ENCODE results near the gene CRB1. TPM values are rescaled to one million over a fixed set of nuclear protein-coding genes. Genes with fewer than 3 reads are reported as not detected.

Gene CRB1
- total RNA-seq, 1 experiment from 2014 or later: not detected

GRCh38 chr1:197363855-197364254, 95.8 kb downstream of the CRB1 start:
- Histone ChIP-seq H4K5ac (ENCODE audit: insufficient read length, low read depth, low read length) (no peak overlapping the region), H3K23ac (ENCODE audit: insufficient read length, low read depth, low read length) (no peak overlapping the region), H3K79me2 (ENCODE audit: insufficient read depth, low read length) (no peaks in the 10 kb centered on the region), H2BK120ac (ENCODE audit: low read depth, low read length, poor library complexity, severe bottlenecking) (no peak overlapping the region), H3K23me2 (ENCODE audit: insufficient read length, low read depth, low read length, poor library complexity, severe bottlenecking) (no peaks in the 10 kb centered on the region), H2BK5ac (ENCODE audit: insufficient read length, low read length) (no peak overlapping the region), H2BK20ac (ENCODE audit: low read depth, low read length, poor library complexity, severe bottlenecking) (no peak overlapping the region), H3K4me1 (ENCODE audit: insufficient read depth, low read length) (no peaks in the 10 kb centered on the region), H3K14ac (ENCODE audit: insufficient read depth, low read length) (no peak overlapping the region; the same call in 1 of the 2 replicates), H4K8ac (replicated peaks; ENCODE audit: insufficient read length, low read depth, low read length) (no peak overlapping the region), H2BK12ac (ENCODE audit: insufficient read length, low read depth, low read length) (no peak overlapping the region), H4K91ac (ENCODE audit: insufficient read length, low read depth, low read length) (no peak overlapping the region), H3K4ac (ENCODE audit: low read depth, low read length) (no peak overlapping the region), H3K18ac (ENCODE audit: insufficient read length, low read depth, low read length) (no peak overlapping the region), H3T11ph (ENCODE audit: low read length) (no peak overlapping the region), H3K4me2 (ENCODE audit: insufficient read depth, insufficient read length, low read length) (no peak overlapping the region), H3K56ac (ENCODE audit: insufficient read length, low read depth, low read length) (no peak overlapping the region), H2AFZ (ENCODE audit: low read length) (no peak overlapping the region), H3K9ac (ENCODE audit: extremely low read depth, insufficient read length, low read length) (no peak overlapping the region), H2BK15ac (ENCODE audit: low read depth, low read length) (no peak overlapping the region), H3K27ac (ENCODE audit: insufficient read length, low read depth, low read length) (no peak overlapping the region), H3K9me3 (ENCODE audit: control insufficient read depth, low read depth, low read length) (no peaks in the 10 kb centered on the region), H2AK5ac (ENCODE audit: insufficient read length, low read length) (no peak overlapping the region), H3K79me1 (ENCODE audit: insufficient read depth, low read depth, low read length, poor library complexity, severe bottlenecking) (no peaks in the 10 kb centered on the region), H4K20me1 (ENCODE audit: control insufficient read depth, insufficient read depth, insufficient read length) (no peaks in the 10 kb centered on the region), H3K27me3 (ENCODE audit: insufficient read depth, low read length) (no peaks in the 10 kb centered on the region)
- WGBS (ENCODE audit: extremely low coverage, insufficient read length, low lambda C conversion rate): no CpG with 5 or more reads among the region's 14 CpGs
- H3K9me3 Mint-ChIP-seq: no peaks in the 10 kb centered on the region
- peaks cover 0 to 5% of the 10 kb centered on the region in 2 experiments; a peak in 2 of 4 replicates for H3K4me1 Mint-ChIP-seq
- H3K27me3 Mint-ChIP-seq (ENCODE audit: low read depth): no peaks in the 10 kb centered on the region
- no peak for TF ChIP-seq CTCF (conservative IDR thresholded peaks at IDR 0.05)
- H3K4me3 Mint-ChIP-seq: no peak overlapping the region
- H3K27ac Mint-ChIP-seq: peak overlapping the region in 1 of 3 experiments; percentile 40; a peak in 1 of 7 replicates
- DNase-seq: no peak
- no peaks in the 10 kb centered on the region for H3K36me3 Mint-ChIP-seq (ENCODE audit: insufficient read depth in 1 of 3, low read depth in 3 of 3)
